WTC11 (cell line): ENCODE data around the gene RALY.

Source experiments
- CTCF ChIP-seq: fragments of 200-600 bp; IDR thresholded peaks from 2 replicates; pipeline ENCODE4 v1.8.0; 2022; ENCODE audit warnings: antibody characterized with exemption
- E2F1 ChIP-seq: sonication (generic); formaldehyde crosslinking; IDR thresholded peaks from 2 replicates; pipeline ENCODE4 v1.8.0; 2022; ENCODE audit warnings: mild to moderate bottlenecking, missing genetic modification reagents
- E2F4 ChIP-seq: sonication (generic); formaldehyde crosslinking; IDR thresholded peaks from 2 replicates; pipeline ENCODE4 v1.8.1; 2022; ENCODE audit warnings: low read depth, mild to moderate bottlenecking, moderate library complexity, missing genetic modification reagents, borderline replicate concordance
- FOXK1 ChIP-seq: sonication (generic); formaldehyde crosslinking; IDR thresholded peaks from 2 replicates; pipeline ENCODE4 v1.8.0; 2022; ENCODE audit warnings: mild to moderate bottlenecking, moderate library complexity, missing genetic modification reagents
- MAX ChIP-seq: sonication (generic); formaldehyde crosslinking; IDR thresholded peaks from 2 replicates; pipeline ENCODE4 v1.8.0; 2022; ENCODE audit warnings: mild to moderate bottlenecking, missing genetic modification reagents
- USF1 ChIP-seq: sonication (generic); formaldehyde crosslinking; IDR thresholded peaks from 2 replicates; pipeline ENCODE4 v1.8.0; 2022; ENCODE audit warnings: mild to moderate bottlenecking, missing genetic modification reagents

GRCh38 chr20:33964441-33964840 is 29.3 kb upstream of the RALY start:
- TF ChIP-seq FOXK1 (CRISPR knock-in tag) (no peak), MAX (no peak), CTCF (no peak), USF1 (CRISPR knock-in tag) (no peak), E2F1 (CRISPR knock-in tag) (no peak), E2F4 (CRISPR knock-in tag) (no peak)
